Mucosa of stomach (tissue), 1 donor: ENCODE measurements around the gene MGRN1.
"Not testable (repeated sequence)": the region's sequence is repeated elsewhere in the genome, so short reads cannot be mapped to it uniquely, and the experiment has no call there.

Experiments used
- H3K27me3 ChIP-seq: one replicate; pipeline ENCODE4 v1.7.0; 2013; ENCODE audit warnings: mild to moderate bottlenecking, low read length; ENCODE audit not compliant: control insufficient read depth, insufficient read depth
- H3K36me3 ChIP-seq: one replicate; pipeline ENCODE4 v1.7.0; 2013; ENCODE audit warnings: low read length; ENCODE audit not compliant: control insufficient read depth, insufficient read depth
- H3K4me1 ChIP-seq: one replicate; pipeline ENCODE4 v1.7.0; 2013; ENCODE audit warnings: mild to moderate bottlenecking, low read length; ENCODE audit not compliant: control insufficient read depth, insufficient read depth
- H3K4me3 ChIP-seq: one replicate; pipeline ENCODE4 v1.7.0; 2013; ENCODE audit warnings: low read length
- H3K9ac ChIP-seq: one replicate; pipeline ENCODE4 v1.7.0; 2013; ENCODE audit warnings: mild to moderate bottlenecking, low read length, moderate library complexity
- H3K9me3 ChIP-seq: one replicate; pipeline ENCODE4 v1.7.0; 2013; ENCODE audit warnings: mild to moderate bottlenecking, low read length, moderate library complexity; ENCODE audit not compliant: control insufficient read depth
- donor health status: Pancreatic carcinoma.

MGRN1 gene

GRCh38 chr16:4650443-4651074, 25.9 kb downstream of the MGRN1 start:
- not testable (repeated sequence) for H3K4me3 ChIP-seq, H3K9me3 ChIP-seq, H3K36me3 ChIP-seq, H3K27me3 ChIP-seq, H3K9ac ChIP-seq
- H3K4me1 ChIP-seq = peaks cover 35% of the 10 kb centered on the region

DNA sequence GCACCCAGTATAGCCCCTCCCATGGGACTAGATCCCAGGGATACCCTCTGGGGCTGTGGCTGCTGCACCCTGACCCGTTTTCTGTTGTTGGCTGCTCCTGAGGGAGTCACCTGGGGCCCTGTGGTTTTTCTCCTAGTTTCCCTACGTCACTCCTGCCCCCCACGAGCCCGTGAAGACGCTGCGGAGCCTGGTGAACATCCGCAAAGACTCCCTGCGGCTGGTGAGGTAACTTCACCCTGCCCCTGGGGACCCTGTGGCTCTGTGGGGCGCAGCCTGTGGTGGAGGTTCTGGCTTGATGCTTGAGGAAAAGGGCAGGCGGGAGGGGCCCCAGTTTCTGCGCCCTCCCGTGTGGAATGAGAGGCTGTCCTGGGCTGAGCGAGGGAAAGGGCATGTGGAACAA, 27.2 kb downstream of the MGRN1 start:
- Histone ChIP-seq H3K9ac (no peak overlapping the region), H3K36me3 (no peaks in the 10 kb centered on the region), H3K27me3 (no peaks in the 10 kb centered on the region), H3K4me3 (no peak overlapping the region), H3K9me3 (no peaks in the 10 kb centered on the region), H3K4me1 (peaks cover 41% of the 10 kb centered on the region)

GRCh38 chr16:4652561-4652960, 27.9 kb downstream of the MGRN1 start:
- Histone ChIP-seq H3K4me3 (no peak overlapping the region), H3K9me3 (no peaks in the 10 kb centered on the region), H3K9ac (no peak overlapping the region), H3K27me3 (no peaks in the 10 kb centered on the region), H3K36me3 (no peaks in the 10 kb centered on the region), H3K4me1 (peaks cover 41% of the 10 kb centered on the region)

GRCh38 chr16:4654011-4654963, 29.7 kb downstream of the MGRN1 start:
- Histone ChIP-seq H3K4me3 (no peak overlapping the region), H3K36me3 (no peaks in the 10 kb centered on the region), H3K9ac (peak overlapping the region; percentile 37), H3K27me3 (no peaks in the 10 kb centered on the region), H3K9me3 (no peaks in the 10 kb centered on the region), H3K4me1 (peaks cover 41% of the 10 kb centered on the region)

DNA sequence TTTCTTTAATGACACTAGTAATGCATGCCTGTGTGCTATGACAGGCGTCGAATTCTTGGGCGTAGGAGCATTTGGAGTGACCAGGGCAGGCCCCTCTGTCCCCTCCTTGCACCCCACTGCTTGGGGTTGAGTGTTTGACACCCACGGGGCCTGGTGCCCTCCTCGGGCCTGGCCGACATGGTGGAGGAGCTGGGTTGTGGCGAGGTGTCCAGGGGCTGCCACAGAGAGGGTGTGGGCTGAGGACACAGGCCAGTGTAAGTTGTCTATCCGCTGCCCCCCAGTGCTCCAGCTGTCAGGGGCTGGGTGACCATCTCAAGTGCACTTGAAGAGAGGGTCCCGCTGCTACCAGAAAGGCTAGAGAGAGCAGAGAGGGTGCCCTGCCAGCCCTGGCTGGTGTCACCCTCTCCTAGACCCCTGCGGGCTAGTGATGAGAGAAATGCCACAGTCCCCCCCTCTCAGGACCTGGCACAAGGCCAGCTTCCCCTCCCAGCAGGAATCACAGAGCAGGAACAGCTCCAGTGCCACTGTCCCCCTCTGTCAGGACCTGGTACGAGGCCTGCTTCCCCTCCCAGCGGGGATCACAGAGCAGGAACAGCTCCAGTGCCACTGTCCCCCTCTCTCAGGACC, 30.5 kb downstream of the MGRN1 start:
- no peaks in the 10 kb centered on the region for H3K36me3 ChIP-seq
- H3K4me3 ChIP-seq = no peak overlapping the region
- H3K9ac ChIP-seq = peak overlapping the region; percentile 4
- H3K4me1 ChIP-seq = peaks cover 48% of the 10 kb centered on the region
- H3K9me3 ChIP-seq = no peaks in the 10 kb centered on the region
- no peaks in the 10 kb centered on the region for H3K27me3 ChIP-seq

DNA sequence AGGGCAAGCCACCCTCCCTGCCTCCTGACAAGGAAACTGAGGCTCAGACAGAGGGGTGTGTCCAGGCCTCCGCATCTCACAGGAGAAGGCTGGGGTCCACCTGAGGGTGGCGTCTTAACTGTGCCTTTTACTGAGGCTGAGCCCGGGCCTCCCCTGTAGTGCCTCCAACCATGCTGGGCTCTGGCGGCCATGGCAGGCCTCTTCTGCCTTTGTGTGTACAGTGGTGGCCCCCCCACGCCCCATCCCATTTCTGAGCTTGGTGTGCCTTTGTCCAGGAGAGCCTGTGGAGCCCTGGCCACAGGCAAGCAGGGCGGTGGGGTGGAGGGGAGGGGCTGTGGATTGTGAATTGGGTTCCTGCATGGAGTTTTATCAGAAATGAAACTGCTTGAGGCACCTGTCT, 31.2 kb downstream of the MGRN1 start:
- H3K4me3 ChIP-seq = no peak overlapping the region
- H3K9me3 ChIP-seq = no peaks in the 10 kb centered on the region
- H3K4me1 ChIP-seq = peaks cover 56% of the 10 kb centered on the region
- peak overlapping the region; percentile 4 for H3K9ac ChIP-seq
- no peaks in the 10 kb centered on the region for H3K27me3 ChIP-seq
- H3K36me3 ChIP-seq = no peaks in the 10 kb centered on the region

DNA sequence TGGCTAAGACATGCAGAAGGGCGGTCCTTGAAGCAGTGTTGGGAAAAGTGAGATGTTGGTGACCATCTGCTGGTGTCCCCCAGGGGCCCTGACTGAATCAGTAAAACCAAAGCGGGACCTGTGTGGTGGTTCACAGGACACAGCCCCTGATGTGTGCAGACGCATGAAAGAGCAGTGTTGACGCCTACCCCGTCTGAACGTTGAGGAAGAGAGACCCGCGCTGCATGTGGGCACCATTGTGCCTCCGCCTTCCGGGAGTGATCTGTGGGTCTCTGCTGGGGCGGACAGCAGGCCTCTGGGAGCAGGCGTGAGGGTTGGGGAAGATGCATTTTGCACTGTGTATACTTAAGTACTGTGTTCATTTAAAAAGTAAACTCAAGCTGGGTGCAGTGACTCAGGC, 31.6 kb downstream of the MGRN1 start:
- Histone ChIP-seq H3K36me3 (no peaks in the 10 kb centered on the region), H3K4me3 (no peak overlapping the region), H3K4me1 (peaks cover 55% of the 10 kb centered on the region), H3K9ac (no peak overlapping the region), H3K9me3 (no peaks in the 10 kb centered on the region), H3K27me3 (no peaks in the 10 kb centered on the region)

DNA sequence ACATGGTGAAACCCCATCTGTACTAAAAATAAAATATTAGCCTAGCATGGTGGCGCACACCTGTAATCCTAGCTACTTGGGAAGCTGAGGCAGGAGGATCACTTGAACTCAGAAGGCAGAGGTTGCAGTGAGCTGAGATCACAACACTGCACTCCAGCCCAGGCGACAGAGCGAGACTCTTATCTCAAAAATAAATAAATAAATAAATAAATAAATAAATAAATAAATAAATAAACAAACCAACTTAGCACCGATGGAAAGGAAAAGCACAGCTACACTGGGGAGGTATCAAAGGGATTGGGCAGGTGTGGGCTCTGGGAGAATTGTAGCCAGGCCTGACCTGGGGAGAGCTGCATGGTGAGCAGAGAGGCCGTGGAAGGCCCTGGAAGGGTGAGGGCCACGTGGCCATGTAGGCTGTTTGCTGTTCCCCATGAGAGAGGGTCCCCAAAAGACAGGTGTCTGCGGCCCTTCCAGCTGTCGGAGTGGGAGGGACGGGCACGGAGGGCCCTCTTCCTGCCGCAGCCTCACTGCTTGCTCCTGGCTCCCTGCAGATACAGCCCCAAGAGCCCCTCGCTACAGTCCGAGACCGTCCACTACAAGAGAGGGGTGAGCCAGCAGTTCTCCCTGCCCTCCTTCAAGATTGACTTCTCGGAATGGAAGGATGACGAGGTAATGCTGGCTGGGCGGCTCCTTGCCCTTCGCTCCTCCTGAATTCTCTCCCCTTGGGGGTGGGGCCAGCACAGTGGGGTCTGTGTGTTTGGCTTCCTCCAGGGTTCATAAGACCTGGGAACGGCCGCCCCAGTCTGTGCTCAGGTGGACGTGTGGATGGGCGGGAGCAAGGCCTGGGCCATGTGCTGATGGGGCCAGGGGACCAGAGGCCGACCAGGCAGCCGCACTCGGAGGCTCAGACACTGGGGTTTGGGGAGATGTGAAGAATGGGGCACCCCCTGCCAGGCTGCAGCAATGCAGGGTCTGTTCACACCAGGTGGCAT, 32.4 kb downstream of the MGRN1 start:
- H3K4me1 ChIP-seq = peaks cover 60% of the 10 kb centered on the region
- H3K9me3 ChIP-seq = no peaks in the 10 kb centered on the region
- H3K27me3 ChIP-seq = no peaks in the 10 kb centered on the region
- no peak overlapping the region for H3K9ac ChIP-seq
- H3K36me3 ChIP-seq = no peaks in the 10 kb centered on the region
- H3K4me3 ChIP-seq = no peak overlapping the region

DNA sequence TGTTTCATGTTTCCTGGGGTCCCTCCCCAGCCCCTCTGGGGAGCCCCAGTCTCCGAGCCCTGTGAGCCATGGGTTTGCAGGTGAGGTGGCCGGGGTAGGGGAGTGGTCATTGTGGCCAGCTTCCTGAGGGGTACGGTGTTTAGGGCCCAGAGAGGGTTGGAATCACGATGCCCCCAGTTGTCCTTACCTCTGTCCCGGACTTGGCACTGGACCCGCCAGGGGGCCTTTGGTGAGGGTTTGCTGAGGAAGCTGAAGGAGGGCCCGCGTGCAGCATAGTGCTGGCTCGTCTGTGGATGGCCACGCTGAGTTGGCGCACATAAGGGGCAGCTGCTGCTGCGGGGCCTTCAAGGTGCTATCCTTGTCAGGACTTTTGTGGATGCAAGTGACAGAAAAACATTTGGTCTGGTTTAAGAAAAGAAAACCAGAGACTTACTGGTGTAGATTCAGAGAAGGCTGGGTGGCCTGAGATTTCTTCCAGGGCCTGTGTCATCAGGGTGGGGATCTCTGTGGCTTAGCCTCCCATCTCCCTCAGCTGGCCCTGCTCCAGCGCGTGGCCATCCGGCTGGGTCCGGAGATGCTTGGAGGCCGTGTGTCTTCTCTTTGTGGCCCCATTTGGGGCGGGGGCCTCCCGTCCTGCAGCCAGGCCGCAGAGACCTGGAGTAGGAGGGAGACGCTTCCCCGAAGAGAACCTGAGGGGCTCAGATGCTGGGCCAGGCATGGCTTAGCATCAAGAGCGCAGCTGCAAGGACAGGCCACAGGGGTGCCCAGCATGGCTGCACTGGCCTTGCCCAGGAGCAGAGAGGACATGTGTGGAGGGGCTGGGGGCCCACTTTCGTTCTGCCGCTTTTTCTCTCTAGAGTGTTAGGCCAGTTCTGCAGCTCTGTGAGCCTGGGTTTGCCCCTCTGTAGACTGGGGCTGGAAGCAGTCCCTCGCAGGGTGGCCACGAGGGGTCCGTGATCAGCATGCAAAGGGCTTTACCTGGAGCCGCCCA, 35.0 kb downstream of the MGRN1 start:
- Histone ChIP-seq H3K9me3 (no peaks in the 10 kb centered on the region), H3K9ac (no peak overlapping the region), H3K27me3 (no peaks in the 10 kb centered on the region), H3K4me1 (peaks cover 55% of the 10 kb centered on the region), H3K4me3 (no peak overlapping the region), H3K36me3 (no peaks in the 10 kb centered on the region)

DNA sequence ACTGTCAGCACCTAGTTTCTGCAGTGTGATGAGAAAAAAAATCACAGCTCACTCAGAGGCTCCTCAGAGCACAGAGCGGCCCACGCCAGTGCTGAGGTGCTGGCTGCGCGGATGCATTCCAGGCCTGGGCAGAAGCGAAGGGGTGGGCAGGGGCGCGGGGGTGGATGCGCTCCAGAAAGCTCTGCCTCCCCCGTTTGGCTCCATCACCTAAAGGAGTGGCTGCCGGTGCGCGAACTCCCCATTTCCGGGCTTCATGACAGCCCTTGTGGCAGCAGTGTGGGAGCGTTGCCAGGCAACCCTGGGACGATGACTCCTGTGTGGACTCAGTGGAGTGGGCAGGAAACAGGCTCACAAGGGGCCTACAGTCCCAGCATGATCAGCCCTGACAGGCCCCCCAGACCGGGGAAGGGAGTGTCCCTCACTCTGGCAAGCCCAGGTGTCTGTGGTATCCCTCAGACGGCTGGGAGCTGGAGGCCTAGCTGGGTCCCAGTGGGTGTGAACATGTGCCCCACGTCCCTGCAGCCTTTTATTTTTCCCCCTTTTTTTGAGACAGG, 35.9 kb downstream of the MGRN1 start:
- Histone ChIP-seq H3K4me1 (peaks cover 55% of the 10 kb centered on the region), H3K27me3 (no peaks in the 10 kb centered on the region), H3K4me3 (no peak overlapping the region), H3K9me3 (no peaks in the 10 kb centered on the region), H3K9ac (no peak overlapping the region), H3K36me3 (no peaks in the 10 kb centered on the region)
